Suprapubic skin (tissue), 3 donors: ENCODE data around the gene GLCCI1.

Source experiments
- CTCF ChIP-seq, 2 donors: fragments of 200-600 bp in 1 of 2; fragments of 450-650 bp in 1 of 2; sonication (generic) in 1 of 2; IDR thresholded peaks; one replicate each; pipeline ENCODE4 v1.5.1; 2016 to 2019; ENCODE audit warnings: antibody characterized with exemption in 2 of 2, mild to moderate bottlenecking in 1 of 2, moderate library complexity in 1 of 2
- EP300 ChIP-seq: sonication (generic); formaldehyde crosslinking; IDR thresholded peaks from one replicate; pipeline ENCODE4 v1.6.1; 2017; ENCODE audit warnings: antibody characterized with exemption

GRCh38 chr7:7922684-7923385 is 45.8 kb upstream of the GLCCI1 start:
- TF ChIP-seq EP300 (no peak), CTCF (IDR thresholded peaks at IDR 0.05) (no peak)
